Epidermal melanocyte (primary cell): Measurements from ENCODE around the gene RPS18.

ENCODE experiments used
- DNase-seq: peaks from one replicate; pipeline ENCODE4 v3.0.0; 2011; ENCODE audit warnings: low spot score; ENCODE audit not compliant: insufficient read length

Gene RPS18

GRCh38 chr6:33314515-33314942 lies 42.7 kb downstream of the RPS18 start:
- DNase-seq, result peak; percentile 35

GRCh38 chr6:33314943-33315792 lies 43.3 kb downstream of the RPS18 start:
- no peak for DNase-seq

GRCh38 chr6:33315793-33316602 lies 44.1 kb downstream of the RPS18 start:
- DNase-seq, result no peak

- DNase-seq, result no peak
Measured at GRCh38 chr6:33316603-33317418, 44.9 kb downstream of the RPS18 start.

GRCh38 chr6:33317419-33317668 lies 45.5 kb downstream of the RPS18 start:
- no peak for DNase-seq

GRCh38 chr6:33317669-33318425 lies 46.0 kb downstream of the RPS18 start, which contains the start of gene ZBTB22:
TSS of gene ZBTB22 (minus strand) at chr6:33317744. CDS start at chr6:33316916, 828 bp downstream.
- peak; percentile 88 for DNase-seq

GRCh38 chr6:33318426-33319073 lies 46.7 kb downstream of the RPS18 start:
- DNase-seq, result no peak

- DNase-seq, result no peak
Measured at GRCh38 chr6:33319939-33320314, 48.1 kb downstream of the RPS18 start.

- no peak for DNase-seq
Measured at GRCh38 chr6:33320315-33321181, 48.7 kb downstream of the RPS18 start.

GRCh38 chr6:33321227-33321626 lies 49.4 kb downstream of the RPS18 start:
- no peak for DNase-seq

- no peak for DNase-seq
Measured at GRCh38 chr6:33323623-33323948, 51.7 kb downstream of the RPS18 start.

- no peak for DNase-seq
Measured at GRCh38 chr6:33324125-33324524, 52.2 kb downstream of the RPS18 start.
